ENCODE results near the gene ZNF26.
"Not testable (repeated sequence)": the region's sequence is repeated elsewhere in the genome, so short reads cannot be mapped to it uniquely, and the experiment has no call there.

ZNF26 gene

DNA sequence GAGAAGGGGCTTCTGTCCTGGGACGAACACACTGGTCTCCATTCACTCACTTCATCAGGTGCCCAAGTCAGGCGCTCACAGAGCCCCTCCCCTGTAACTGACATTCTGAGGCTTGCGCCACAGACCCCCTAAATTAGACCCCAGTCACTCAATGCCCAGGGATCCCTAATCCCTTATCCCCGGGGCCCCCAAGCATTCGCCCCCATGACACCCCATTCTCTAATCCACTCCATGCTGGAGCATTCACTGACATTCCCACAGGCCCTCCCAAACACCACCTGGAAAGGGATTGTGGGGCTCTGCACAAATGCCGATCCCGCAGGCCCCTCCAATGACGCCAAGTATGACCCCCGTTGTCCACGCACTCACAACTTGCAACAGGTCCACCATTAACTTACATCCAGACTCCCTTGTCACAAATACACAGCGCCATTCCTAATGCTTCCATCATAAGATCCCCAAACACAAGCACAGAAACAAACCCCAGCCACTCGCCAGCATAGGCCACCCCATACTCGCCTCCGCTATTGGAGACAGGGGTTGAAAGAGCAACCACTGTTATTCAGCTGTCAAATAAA, 31.6 kb upstream of the ZNF26 start:
- no peak for FAIRE-seq
- no peak for DNase-seq (ENCODE audit: extremely low spot score, insufficient read length, low read depth)

DNA sequence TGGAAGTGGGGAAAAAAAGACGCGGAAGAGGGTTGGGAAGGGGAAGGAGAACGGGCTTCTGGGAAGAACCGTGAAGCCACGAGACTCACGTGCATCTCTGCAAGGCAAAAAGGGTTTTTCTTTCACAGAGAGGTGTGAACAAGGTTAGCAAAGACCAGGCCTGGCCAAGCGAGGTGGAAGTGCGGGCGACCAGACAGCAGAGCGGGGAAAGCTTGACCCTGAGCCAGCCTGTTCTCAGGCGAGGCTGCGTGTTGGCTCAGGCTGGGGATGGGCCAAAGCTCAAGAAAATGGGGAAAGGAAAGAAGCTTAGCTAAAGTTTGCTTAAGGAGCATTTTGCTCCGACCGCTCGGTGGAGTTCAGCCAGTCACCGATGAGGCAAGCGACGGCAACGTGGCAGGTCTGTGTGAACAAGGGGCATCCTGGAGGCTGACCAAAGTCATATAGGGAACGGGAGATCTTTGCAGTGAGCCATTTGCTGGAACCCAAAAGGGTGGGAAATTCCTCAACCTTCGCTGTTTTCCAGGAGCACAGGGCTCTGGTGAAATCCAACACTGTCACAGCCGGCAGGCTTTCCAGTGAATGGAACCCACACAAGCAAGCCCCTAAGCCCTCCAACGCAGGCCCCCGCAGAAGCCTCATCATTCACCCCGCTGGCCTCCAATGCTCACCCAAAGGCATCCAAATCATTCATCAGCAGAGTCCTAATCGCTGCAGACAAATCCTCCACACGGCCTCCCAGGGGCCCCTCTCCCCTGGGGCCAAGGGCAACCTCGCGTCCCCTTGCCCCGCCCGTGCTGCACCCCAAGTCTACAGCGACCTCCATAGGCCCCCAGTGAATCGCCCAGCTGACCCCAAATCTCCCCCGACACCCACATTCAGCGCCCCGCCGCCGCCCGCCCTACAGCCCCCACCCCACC, 30.8 kb upstream of the ZNF26 start:
- FAIRE-seq = no peak
- no peak for DNase-seq (ENCODE audit: extremely low spot score, insufficient read length, low read depth)

DNA sequence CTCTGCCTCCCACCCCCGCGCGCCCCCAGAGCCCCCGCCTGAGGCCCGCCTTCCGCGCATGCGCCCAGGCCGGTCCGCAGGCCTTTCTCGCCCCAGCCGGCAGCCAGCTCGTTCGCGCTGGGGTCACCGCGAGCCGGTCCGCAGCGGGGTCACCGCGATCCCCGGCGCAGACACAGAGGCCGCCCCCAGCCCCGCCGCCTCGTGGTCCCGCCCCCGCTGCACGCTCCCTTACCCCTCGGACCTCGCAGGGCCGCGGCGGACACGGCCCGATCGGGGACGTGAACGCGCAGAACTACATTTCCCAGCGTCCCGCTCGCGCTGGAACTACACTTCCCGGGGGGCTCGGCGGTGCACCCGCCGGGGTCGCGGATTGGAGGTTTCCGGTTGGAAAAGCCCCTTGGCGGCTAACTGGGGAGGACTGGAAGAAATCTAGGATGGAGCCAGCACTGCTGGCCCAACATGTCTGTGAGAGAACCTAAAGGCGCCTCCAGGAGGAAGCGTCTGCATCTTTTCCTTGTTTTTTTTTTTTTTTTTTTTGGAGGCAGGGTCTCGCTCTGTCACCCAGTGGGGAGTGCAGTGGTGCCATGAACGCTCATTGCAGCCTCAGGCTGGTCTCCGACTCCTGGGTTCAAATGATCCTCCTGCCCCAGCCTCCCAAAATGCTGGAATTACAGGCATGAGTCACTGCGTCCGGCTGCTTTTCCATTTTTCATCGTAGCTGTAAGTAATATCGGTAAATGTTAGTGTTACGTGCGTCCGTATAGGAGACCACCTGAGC, 30.0 kb upstream of the ZNF26 start, which contains the start of gene ZNF605:
Gene ZNF605, minus strand, starts transcription at position 296 of the 778 bp plus-strand sequence. CDS start 10,671 bp downstream, outside the sequence.
- FAIRE-seq (peak; percentile 74), DNase-seq (ENCODE audit: extremely low spot score, insufficient read length, low read depth) (peak; percentile 89)

DNA sequence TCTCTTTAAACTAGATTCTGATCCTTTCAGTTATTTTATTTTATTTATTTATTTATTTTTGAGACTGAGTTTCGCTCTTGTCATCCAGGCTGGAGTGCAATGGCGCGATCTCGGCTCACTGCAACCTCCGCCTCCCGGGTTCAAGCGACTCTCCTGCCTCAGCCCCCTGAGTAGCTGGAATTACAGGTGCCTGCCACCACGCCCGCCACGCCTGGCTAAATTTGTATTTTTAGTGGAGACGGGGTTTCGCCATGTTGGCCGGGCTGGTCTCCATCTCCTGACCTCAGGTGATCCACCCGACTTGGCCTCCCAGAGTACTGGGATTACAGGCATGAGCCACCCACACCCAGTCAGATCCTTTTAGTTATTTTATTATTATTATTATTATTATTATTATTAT, 24.4 kb upstream of the ZNF26 start:
- FAIRE-seq; DNase-seq (ENCODE audit: extremely low spot score, insufficient read length, low read depth): not testable (repeated sequence)

DNA sequence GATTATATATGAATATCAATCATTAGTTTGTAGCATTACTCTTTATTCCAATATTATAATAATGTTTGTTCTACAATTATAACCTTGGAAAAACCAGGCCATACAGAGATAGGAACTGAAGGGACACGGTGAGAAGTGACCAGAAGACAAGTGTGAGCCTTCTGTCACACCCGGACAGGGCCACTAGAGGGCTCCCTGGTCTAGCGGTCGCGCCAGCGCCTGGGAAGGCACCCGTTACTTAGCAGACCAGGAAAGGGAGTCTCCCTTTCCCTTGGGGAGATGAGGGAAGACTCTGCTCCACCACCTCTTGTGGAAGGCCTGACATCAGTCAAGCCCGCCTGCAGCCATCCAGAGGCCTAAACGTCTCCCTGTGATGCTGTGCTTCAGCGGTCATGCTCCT, 22.2 kb upstream of the ZNF26 start:
- DNase-seq (ENCODE audit: extremely low spot score, insufficient read length, low read depth); FAIRE-seq: not testable (repeated sequence)

DNA sequence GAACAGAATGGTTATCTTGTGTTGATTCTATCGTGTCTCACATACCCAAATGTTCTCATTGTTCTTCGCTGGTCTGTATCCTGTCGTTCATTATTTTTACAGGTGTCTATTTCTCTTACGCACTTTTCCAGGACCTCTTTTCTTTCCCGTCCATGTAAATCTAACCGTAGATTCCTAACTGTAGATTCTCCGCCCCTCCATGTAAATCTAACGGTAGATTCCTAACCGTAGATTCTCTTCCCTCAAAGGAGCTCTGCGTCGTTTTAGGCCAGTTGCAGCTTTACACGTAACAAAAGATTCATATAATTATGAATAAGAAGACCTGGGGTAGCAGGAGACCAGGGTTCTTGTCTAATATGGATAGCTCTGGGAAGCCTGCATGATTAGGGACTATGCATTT, 20.4 kb upstream of the ZNF26 start:
- FAIRE-seq = no peak
- no peak for DNase-seq (ENCODE audit: extremely low spot score, insufficient read length, low read depth)

DNA sequence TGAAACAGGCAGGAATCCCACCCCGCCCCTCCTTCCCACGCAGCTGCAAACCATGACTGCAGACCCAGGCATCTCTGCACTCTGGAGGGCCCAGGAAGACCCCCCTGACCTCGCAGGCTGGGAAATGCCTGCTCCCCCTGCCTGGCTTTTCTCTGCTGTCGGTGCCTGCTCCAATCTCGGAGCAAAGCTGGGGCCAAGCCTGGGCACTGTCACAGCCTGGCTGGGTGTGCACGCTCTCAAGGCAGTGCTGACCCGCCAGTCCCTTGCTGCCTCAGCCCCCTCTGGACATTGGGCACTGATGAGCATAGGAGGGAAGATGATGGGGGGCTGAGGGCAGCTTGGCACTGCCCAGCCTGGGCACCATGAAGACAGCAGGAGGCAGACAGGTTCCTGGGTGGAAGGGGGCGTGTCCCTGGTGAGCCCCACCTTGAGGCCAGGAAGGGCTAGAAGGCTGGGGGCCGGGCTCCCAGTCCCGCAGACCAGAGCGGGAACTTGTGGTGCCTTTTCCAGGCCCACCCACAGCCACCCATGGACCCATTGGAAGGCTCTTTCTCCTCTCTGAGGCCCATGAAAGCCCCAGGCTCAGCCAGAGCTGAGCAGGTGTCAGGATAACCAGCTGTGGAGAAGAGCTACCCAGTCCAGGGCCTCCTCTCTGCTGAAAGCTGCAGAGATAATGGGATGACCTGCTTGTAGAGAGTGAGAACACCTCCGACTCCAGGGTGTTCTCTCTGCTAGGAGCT, 19.3 kb upstream of the ZNF26 start:
- DNase-seq (ENCODE audit: extremely low spot score, insufficient read length, low read depth) (no peak), FAIRE-seq (no peak)

DNA sequence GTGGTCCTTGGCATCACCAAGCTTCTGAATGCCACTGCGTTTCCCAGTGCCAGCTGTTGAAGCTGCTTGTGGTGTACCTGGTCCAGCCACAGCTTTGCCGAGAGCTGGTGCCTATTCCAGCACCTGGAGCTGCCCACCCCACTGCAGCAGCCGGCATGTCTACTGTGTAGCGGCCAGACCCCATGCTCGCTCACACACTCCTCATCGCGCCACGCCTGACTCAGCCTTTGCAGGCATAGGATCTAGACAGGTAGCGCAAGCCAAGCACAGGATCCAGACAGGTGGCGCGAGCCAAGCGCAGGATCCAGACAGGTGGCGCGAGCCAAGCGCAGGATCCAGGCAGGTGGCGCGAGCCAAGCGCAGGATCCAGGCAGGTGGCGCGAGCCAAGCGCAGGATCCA, 18.4 kb upstream of the ZNF26 start:
- DNase-seq (ENCODE audit: extremely low spot score, insufficient read length, low read depth) (no peak), FAIRE-seq (no peak)

DNA sequence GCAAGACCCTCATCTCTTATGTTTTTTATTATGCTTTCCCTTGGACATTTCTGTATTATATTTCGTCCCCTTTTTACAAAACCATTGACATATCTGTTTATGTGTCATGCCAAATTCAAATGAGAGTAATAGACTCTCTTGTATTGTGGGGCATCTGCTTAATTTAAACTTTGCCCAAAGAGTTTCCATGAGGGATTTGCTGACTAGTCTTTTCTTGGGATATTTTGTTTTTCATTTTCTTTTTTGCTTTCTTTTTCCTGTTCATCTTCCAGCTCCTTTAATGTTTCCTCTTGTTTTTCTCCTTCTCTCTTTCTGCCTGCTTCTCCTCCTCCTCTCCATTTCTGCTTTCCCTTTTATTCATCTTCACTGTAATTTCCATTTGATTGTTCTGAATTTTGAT, 13.8 kb upstream of the ZNF26 start:
- DNase-seq (ENCODE audit: extremely low spot score, insufficient read length, low read depth) (no peak), FAIRE-seq (no peak)

DNA sequence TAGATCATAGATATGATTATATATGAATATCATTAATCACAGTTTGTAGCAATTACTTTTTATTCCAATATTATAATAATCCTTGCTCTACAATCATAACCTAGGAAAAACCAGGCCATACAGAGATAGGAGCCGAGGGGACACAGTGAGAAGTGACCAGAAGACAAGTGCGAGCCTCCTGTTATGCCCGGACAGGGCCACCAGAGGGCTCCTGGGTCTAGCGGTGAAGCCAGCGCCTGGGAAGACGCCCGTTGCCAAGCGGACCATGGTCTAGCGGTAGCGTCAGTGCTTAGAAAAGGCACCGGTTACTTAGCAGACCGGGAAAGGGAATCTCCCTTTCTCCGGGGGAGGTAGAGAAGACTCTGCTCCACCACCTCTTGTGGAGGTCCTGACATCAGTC, 9.3 kb upstream of the ZNF26 start:
- FAIRE-seq; DNase-seq (ENCODE audit: extremely low spot score, insufficient read length, low read depth): not testable (repeated sequence)

DNA sequence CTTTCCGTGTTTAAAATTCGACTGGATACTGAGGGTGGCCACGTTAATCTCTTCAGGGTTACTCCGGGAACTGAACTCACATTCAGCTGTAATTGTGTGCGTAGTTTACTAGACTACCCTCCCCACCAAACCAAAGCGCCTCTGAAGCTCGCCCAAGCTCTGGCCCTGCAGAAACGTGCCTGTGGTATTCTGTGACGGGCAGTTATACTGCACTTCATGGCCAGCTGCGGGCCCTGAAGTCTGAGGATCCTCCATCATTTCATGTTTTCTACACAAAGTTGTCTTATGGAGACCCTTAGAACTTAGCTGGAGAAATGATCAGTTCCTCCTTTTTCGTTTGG, 688 bp downstream of the ZNF26 start:
- FAIRE-seq (no peak), DNase-seq (ENCODE audit: extremely low spot score, insufficient read length, low read depth) (peak; percentile 5)

DNA sequence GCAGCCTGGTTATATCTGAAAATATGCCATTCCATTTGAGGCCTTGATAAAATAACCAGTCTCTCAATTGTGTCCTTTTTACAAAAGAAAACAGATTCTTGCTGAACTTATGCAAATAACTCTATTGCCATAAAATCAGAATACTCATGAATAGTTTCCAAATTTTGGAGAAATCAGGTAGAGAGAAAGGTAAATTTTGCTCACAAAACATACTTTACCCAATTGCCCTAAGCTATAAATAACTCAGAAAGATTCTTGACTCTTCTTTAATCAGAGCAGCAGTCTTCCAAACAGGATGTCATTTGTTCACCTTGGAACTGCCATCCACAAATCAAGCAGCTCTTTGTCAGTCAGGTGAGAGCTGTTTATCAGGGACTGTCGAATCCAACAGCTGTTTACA, 12.6 kb downstream of the ZNF26 start:
- no peak for DNase-seq (ENCODE audit: extremely low spot score, insufficient read length, low read depth)
- FAIRE-seq = no peak

DNA sequence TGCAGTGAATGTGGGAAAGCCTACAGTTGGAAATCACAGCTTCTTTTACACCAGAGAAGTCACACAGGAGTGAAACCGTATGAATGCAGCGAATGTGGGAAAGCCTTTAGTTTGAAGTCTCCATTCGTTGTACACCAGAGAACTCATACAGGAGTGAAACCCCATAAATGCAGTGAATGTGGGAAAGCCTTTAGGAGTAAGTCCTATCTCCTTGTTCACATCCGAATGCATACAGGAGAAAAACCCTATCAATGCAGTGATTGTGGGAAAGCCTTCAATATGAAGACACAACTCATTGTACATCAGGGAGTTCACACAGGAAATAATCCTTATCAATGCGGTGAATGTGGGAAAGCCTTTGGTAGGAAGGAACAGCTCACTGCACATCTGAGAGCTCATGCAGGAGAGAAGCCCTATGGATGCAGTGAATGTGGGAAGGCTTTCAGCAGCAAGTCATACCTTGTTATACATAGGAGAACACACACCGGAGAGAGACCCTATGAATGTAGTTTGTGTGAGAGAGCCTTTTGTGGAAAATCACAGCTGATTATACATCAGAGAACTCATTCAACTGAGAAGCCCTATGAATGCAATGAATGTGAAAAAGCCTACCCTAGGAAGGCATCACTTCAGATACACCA, 24.6 kb downstream of the ZNF26 start:
- no peak for FAIRE-seq

DNA sequence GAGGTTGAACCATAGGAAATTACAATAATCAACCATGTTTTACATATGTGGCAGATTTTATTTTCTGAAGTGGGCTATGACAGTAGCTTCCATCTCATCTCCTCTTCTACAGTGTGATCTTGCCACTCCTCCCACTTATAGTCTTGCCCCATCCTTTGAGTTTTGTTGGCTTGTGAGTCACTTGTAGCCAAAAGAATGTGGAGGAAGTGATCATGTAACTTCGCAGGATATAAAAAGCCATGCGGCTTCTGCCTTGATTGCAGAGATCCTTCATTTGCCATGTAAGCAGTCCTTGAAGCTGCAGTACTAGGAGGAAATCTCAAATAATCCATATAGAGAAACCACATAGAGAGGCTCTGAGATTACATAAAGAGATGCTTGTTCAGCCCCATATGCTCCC, 37.4 kb downstream of the ZNF26 start:
- FAIRE-seq (no peak), DNase-seq (ENCODE audit: extremely low spot score, insufficient read length, low read depth) (no peak)

More for the DNA sequence above, 24.6 kb downstream of the ZNF26 start:
- no peak for DNase-seq (ENCODE audit: extremely low spot score, insufficient read length, low read depth)

DNA sequence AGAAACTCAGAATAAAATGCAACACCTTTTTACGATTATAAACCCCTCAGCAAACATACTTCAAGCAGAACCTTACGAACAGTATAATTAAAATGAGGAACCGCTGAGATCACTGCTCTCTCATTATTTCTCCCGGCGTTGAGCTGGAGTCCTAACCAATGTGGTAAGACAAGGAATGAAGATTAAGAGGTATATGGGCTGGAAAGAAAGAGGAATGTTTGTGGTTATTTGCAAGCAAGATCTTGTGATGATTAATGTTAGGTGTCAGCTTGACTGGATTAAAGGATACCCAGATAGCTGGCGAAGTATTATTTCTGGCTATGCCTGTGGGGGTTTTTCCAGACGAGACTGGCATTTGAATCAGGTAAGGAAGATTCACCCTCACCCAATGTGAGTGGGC, 40.8 kb downstream of the ZNF26 start:
- DNase-seq (ENCODE audit: extremely low spot score, insufficient read length, low read depth) (no peak), FAIRE-seq (no peak)

DNA sequence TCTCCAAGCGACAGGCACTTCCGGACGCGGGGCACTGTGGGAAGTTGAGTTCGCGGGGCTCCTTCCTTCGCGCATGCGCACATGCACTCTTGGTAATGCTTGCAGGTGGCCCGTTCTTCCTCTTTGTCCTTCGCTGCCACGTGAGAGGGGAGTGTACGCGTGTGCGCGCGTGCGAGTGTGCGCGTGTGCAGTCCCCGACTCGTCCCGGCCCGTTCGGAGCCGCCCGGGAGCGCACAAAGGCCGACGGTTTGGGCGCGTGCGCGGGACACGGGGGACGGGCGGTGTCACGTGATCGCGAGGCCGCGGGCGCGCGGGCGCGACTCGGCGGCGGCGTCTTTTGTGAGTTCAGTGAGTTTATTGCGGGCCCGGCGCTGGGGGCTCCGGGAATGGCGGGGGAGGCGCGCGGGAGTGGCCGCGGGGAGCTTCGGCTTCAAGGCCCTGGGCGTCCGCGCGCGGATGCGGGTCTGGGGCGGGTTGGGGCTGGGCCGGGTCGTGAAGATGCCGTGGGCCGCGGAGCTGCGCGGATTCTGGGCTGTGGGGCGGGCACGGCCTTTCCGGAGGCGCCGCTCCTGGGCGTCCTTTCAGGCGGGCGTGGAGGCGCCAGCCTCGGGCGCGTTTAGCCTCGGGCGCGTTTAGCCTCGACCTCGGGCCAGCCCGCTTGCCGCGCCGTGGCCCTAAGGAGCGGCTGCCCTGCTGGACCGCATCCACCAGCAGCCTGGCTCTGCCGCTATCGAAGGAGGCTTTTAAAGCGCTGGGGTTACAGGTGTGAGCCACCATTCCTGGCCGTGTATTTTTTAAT, 51.2 kb downstream of the ZNF26 start, which contains the start of gene ZNF84:
Gene ZNF84, plus strand, starts transcription at position 303 of the 799 bp plus-strand sequence. CDS start 3,959 bp downstream, outside the sequence.
- FAIRE-seq (peak; percentile 98), DNase-seq (ENCODE audit: extremely low spot score, insufficient read length, low read depth) (peak; percentile 88)

DNA sequence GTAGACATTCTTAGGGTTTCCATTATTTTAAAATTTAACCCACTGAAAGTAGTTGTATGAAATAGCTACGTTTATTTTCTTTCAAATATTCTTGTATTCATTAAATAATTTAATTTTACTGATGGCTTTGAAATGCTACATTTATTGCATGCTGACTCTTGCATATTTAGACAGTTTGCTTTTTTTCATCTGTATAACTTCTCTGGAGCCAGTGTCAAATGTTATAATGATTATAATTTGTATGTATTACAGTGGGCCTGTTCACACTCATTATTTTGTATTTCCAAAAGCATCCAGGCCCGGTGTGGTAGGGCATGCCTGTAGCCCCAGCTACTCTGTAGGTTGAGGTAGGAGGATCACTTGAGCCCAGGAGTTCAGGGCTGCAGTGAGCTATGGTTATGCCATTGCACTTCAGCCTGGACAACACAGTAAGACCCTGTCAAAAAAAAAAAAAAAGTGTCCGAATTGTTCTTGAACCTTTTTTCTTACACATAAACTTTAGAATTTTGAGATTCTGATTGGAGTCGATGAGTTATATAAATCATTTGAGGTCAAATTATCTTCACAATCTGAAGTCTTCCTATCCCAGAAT, 52.0 kb downstream of the ZNF26 start:
- FAIRE-seq (no peak), DNase-seq (ENCODE audit: extremely low spot score, insufficient read length, low read depth) (no peak)

DNA sequence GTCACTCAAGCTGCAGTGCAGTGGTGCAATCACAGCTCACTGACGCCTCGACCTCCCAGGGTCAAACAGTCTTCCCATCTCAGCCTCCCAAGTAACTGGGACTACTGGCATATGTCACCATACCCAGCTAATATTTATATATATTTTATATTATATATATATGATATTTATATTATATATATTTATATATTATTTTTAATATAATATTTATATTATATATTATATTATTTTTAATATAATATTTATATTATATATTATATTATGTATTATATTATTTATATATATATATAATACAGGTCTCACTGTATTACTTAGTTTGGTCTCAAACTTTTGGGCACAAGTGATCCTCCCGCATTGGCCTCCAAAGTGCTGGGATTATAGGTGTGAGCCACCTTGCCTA, 60.5 kb downstream of the ZNF26 start:
- DNase-seq (ENCODE audit: extremely low spot score, insufficient read length, low read depth) (no peak), FAIRE-seq (no peak)

All from GM18507 (cell line).